BE2C (cell line): ENCODE results near the gene ZGPAT.

Source experiments
- DNase-seq: peaks from one replicate; pipeline ENCODE4 v3.0.0-alpha.2; 2020
- H3K27me3 ChIP-seq: fragments of 250-450 bp; sonication (Bioruptor Pico); 2 replicates; pipeline ENCODE4 v1.5.1; 2020; ENCODE audit warnings: mild to moderate bottlenecking
- H3K36me3 ChIP-seq: fragments of 250-450 bp; sonication (Bioruptor Pico); 2 replicates; pipeline ENCODE4 v1.5.1; 2020; ENCODE audit warnings: mild to moderate bottlenecking
- H3K4me1 ChIP-seq: fragments of 250-450 bp; sonication (Bioruptor Pico); 2 replicates; pipeline ENCODE4 v1.5.1; 2020
- H3K4me3 ChIP-seq: 2 replicates; pipeline ENCODE4 v1.5.1; 2011; ENCODE audit warnings: low read depth, low read length
- H3K9me3 ChIP-seq: fragments of 250-450 bp; sonication (Bioruptor Pico); 2 replicates; pipeline ENCODE4 v1.5.1; 2020
- CTCF ChIP-seq: IDR thresholded peaks from 2 replicates; pipeline ENCODE4 v1.5.1; 2012; ENCODE audit warnings: mild to moderate bottlenecking, low read depth, low read length

ZGPAT gene

GRCh38 chr20:63746751-63747315, 39.0 kb downstream of the ZGPAT start:
- TF ChIP-seq CTCF: no peak
- Histone ChIP-seq H3K4me3 (no peak overlapping the region), H3K27me3 (no peaks in the 10 kb centered on the region), H3K9me3 (no peaks in the 10 kb centered on the region), H3K4me1 (peaks cover 7% of the 10 kb centered on the region), H3K36me3 (peaks cover 11% of the 10 kb centered on the region)
- no peak for DNase-seq

GRCh38 chr20:63747622-63748069, 39.8 kb downstream of the ZGPAT start:
- no peak for TF ChIP-seq CTCF
- no peak for DNase-seq
- H3K4me3 ChIP-seq: no peak overlapping the region

GRCh38 chr20:63748070-63748933, 40.5 kb downstream of the ZGPAT start:
- TF ChIP-seq CTCF: no peak
- Histone ChIP-seq H3K4me3 (no peak overlapping the region), H3K9me3 (no peaks in the 10 kb centered on the region), H3K27me3 (no peaks in the 10 kb centered on the region), H3K4me1 (peaks cover 7% of the 10 kb centered on the region), H3K36me3 (peaks cover 2% of the 10 kb centered on the region; the same call in 1 of the 2 replicates)
- no peak for DNase-seq

More at GRCh38 chr20:63747622-63748069, 39.8 kb downstream of the ZGPAT start:
- H3K27me3 ChIP-seq: no peaks in the 10 kb centered on the region
- H3K9me3 ChIP-seq: no peaks in the 10 kb centered on the region
- peaks cover 7% of the 10 kb centered on the region for H3K4me1 ChIP-seq
- H3K36me3 ChIP-seq: peaks cover 4% of the 10 kb centered on the region

- DNase-seq: no peak
- TF ChIP-seq CTCF: no peak
- Histone ChIP-seq H3K4me1 (peaks cover 7% of the 10 kb centered on the region), H3K4me3 (no peak overlapping the region), H3K9me3 (no peaks in the 10 kb centered on the region), H3K36me3 (no peaks in the 10 kb centered on the region), H3K27me3 (no peaks in the 10 kb centered on the region)
These were observed 41.1 kb downstream of the ZGPAT start for GRCh38 chr20:63748934-63749270.

- no peaks in the 10 kb centered on the region for H3K27me3 ChIP-seq
- H3K36me3 ChIP-seq: no peaks in the 10 kb centered on the region
- no peak for DNase-seq
- TF ChIP-seq CTCF: no peak
- H3K4me3 ChIP-seq: no peak overlapping the region
- no peaks in the 10 kb centered on the region for H3K9me3 ChIP-seq
- peaks cover 7% of the 10 kb centered on the region for H3K4me1 ChIP-seq
These were observed 42.0 kb downstream of the ZGPAT start for GRCh38 chr20:63749597-63750508.
